WTC11 (cell line): ENCODE results near the gene KRT86. TPM values are rescaled to one million over a fixed set of nuclear protein-coding genes. Genes with fewer than 3 reads are reported as not detected.

Experiments
- ATAC-seq: fragments of 200-7000 bp; cut with Tn5 transposase; 2 replicates; pipeline ENCODE4 v1.10.0; 2021; ENCODE audit warnings: mild to moderate bottlenecking, moderate library complexity
- CTCF ChIA-PET: fragments of 300-600 bp; sonication (Branson Sonifier 250); formaldehyde crosslinking; loops from one replicate; lab custom pipeline; 2021; ENCODE audit warnings: antibody characterized with exemption; lab: Charles Lee
- POLR2A ChIA-PET: fragments of 350-600 bp; sonication (Branson Sonifier 250); formaldehyde crosslinking; loops from one replicate; lab custom pipeline; 2021; ENCODE audit warnings: antibody characterized with exemption; lab: Charles Lee
- DNase-seq: peaks from one replicate; pipeline ENCODE4 v3.0.0; 2021; ENCODE audit warnings: low spot score
- H3K27ac Mint-ChIP-seq: 2 replicates; pipeline ENCODE4 v1.8.0; 2021; ENCODE audit warnings: mixed read lengths
- H3K27me3 Mint-ChIP-seq: 2 replicates; pipeline ENCODE4 v1.8.0; 2021; ENCODE audit warnings: low read depth, mild to moderate bottlenecking, moderate library complexity, mixed read lengths
- H3K36me3 Mint-ChIP-seq: 2 replicates; pipeline ENCODE4 v1.8.0; 2021; ENCODE audit warnings: mixed read lengths
- H3K4me1 Mint-ChIP-seq: 2 replicates; pipeline ENCODE4 v1.8.0; 2022; ENCODE audit warnings: mixed read lengths
- H3K4me3 Mint-ChIP-seq: 2 replicates; pipeline ENCODE4 v1.8.0; 2021; ENCODE audit warnings: mild to moderate bottlenecking, moderate library complexity, mixed read lengths
- H3K9me3 Mint-ChIP-seq: 2 replicates; pipeline ENCODE4 v1.8.0; 2021; ENCODE audit warnings: mixed read lengths
- CREM ChIP-seq: sonication (generic); formaldehyde crosslinking; IDR thresholded peaks from 2 replicates; pipeline ENCODE4 v1.8.1; 2022; ENCODE audit warnings: mild to moderate bottlenecking, missing genetic modification reagents, moderate library complexity
- ELF4 ChIP-seq: sonication (generic); formaldehyde crosslinking; IDR thresholded peaks from 2 replicates; pipeline ENCODE4 v1.8.1; 2022; ENCODE audit warnings: low read depth, mild to moderate bottlenecking, moderate library complexity, missing genetic modification reagents
- GABPB1 ChIP-seq: sonication (generic); formaldehyde crosslinking; IDR thresholded peaks from 2 replicates; pipeline ENCODE4 v1.8.1; 2023; ENCODE audit warnings: mild to moderate bottlenecking, missing genetic modification reagents
- GRHL2 ChIP-seq: fragments of 250-450 bp; sonication (Bioruptor Pico); IDR thresholded peaks from 2 replicates; pipeline ENCODE4 v1.8.0; 2022; ENCODE audit warnings: mild to moderate bottlenecking, moderate library complexity; ENCODE audit not compliant: insufficient replicate concordance, severe bottlenecking
- MYBL2 ChIP-seq: sonication (generic); formaldehyde crosslinking; IDR thresholded peaks from 2 replicates; pipeline ENCODE4 v1.8.1; 2023; ENCODE audit warnings: mild to moderate bottlenecking, moderate library complexity, missing genetic modification reagents
- NFYB ChIP-seq: sonication (generic); formaldehyde crosslinking; conservative IDR thresholded peaks from 2 replicates; pipeline ENCODE4 v1.8.0; 2022; ENCODE audit warnings: low read depth, missing genetic modification reagents
- NR1H2 ChIP-seq: sonication (generic); formaldehyde crosslinking; IDR thresholded peaks from 2 replicates; pipeline ENCODE4 v1.9.0; 2021; ENCODE audit warnings: mild to moderate bottlenecking, moderate library complexity, missing genetic modification reagents
- NR3C1 ChIP-seq: sonication (generic); formaldehyde crosslinking; conservative IDR thresholded peaks from 2 replicates; pipeline ENCODE4 v1.8.1; 2023; ENCODE audit warnings: low read depth, mild to moderate bottlenecking, missing genetic modification reagents
- SMAD4 ChIP-seq: sonication (generic); formaldehyde crosslinking; IDR thresholded peaks from 2 replicates; pipeline ENCODE4 v1.8.0; 2022; ENCODE audit warnings: mild to moderate bottlenecking, missing genetic modification reagents
- TP53 ChIP-seq: sonication (generic); formaldehyde crosslinking; IDR thresholded peaks from 2 replicates; pipeline ENCODE4 v1.8.1; 2023; ENCODE audit warnings: mild to moderate bottlenecking, missing genetic modification reagents
- total RNA-seq: library from RNA; stranded (reverse); gene quantifications from 3 replicates; pipeline ENCODE4 v1.2.3, GENCODE V29; 2021
- TF ChIP-seq, protein P1 (sequence below): sonication (generic); formaldehyde crosslinking; IDR thresholded peaks from 2 replicates; pipeline ENCODE4 v1.8.0; 2023; ENCODE audit warnings: missing genetic modification reagents
- TF ChIP-seq, protein P2 (sequence below): sonication (generic); formaldehyde crosslinking; IDR thresholded peaks from 2 replicates; pipeline ENCODE4 v1.8.1; 2023; ENCODE audit warnings: mild to moderate bottlenecking, missing genetic modification reagents, borderline replicate concordance
- TF ChIP-seq, protein P3 (sequence below): sonication (generic); formaldehyde crosslinking; IDR thresholded peaks from 2 replicates; pipeline ENCODE4 v1.8.0; 2022; ENCODE audit warnings: missing genetic modification reagents
- TF ChIP-seq, protein P4 (sequence below): sonication (generic); formaldehyde crosslinking; IDR thresholded peaks from 2 replicates; pipeline ENCODE4 v1.8.0; 2023; ENCODE audit warnings: mild to moderate bottlenecking, missing genetic modification reagents
- TF ChIP-seq, protein P5 (sequence below): fragments of 250-450 bp; sonication (Bioruptor Pico); IDR thresholded peaks from 2 replicates; pipeline ENCODE4 v2.1.2; 2022; ENCODE audit warnings: mild to moderate bottlenecking, moderate library complexity
- TF ChIP-seq, protein P6 (sequence below): sonication (generic); formaldehyde crosslinking; IDR thresholded peaks from 2 replicates; pipeline ENCODE4 v1.8.1; 2023; ENCODE audit warnings: mild to moderate bottlenecking, missing genetic modification reagents

The KRT86 gene
- total RNA-seq, 1 experiment from 2014 or later: 0.11 TPM

DNA sequence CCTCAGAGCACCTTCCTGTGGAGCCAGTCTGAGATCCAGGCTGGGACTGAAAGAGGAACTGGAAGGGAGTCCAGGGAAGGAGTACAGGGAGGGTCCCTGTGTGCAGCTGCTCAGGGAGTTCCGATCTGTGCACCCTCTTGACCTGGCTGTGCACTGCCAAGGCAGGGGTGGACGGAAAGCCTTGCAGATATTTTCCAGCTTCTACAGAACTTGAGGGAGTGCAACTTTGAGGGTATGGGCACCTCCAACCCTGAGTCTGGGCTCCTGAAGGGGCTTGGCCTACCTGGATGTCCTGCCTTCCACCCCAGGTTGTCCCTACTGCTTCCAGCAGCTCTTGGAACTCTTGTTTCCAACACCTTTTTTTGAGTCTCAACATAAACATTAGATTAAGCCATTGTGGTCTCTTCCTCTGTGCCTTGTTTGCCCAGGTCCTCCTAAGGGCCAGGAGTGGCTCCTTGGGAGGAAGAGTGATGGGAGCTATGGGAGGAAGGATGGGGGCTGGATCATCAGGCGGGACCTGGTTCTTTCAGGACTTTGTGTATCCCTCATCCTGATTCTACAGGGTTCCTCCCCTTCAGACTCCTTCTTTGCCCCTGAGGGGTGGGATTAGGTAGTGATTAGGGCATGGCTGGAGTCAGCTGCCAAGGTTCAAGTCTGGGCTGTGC is 37.9 kb upstream of the KRT86 start:
- no peak for DNase-seq
- TF ChIP-seq GABPB1 (CRISPR knock-in tag) (no peak), SMAD4 (no peak), NFYB (CRISPR knock-in tag) (no peak), ELF4 (CRISPR knock-in tag) (no peak)
- TF ChIP-seq, protein P1, sequence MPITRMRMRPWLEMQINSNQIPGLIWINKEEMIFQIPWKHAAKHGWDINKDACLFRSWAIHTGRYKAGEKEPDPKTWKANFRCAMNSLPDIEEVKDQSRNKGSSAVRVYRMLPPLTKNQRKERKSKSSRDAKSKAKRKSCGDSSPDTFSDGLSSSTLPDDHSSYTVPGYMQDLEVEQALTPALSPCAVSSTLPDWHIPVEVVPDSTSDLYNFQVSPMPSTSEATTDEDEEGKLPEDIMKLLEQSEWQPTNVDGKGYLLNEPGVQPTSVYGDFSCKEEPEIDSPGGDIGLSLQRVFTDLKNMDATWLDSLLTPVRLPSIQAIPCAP (CRISPR knock-in tag): no peak
- TF ChIP-seq, protein P2, sequence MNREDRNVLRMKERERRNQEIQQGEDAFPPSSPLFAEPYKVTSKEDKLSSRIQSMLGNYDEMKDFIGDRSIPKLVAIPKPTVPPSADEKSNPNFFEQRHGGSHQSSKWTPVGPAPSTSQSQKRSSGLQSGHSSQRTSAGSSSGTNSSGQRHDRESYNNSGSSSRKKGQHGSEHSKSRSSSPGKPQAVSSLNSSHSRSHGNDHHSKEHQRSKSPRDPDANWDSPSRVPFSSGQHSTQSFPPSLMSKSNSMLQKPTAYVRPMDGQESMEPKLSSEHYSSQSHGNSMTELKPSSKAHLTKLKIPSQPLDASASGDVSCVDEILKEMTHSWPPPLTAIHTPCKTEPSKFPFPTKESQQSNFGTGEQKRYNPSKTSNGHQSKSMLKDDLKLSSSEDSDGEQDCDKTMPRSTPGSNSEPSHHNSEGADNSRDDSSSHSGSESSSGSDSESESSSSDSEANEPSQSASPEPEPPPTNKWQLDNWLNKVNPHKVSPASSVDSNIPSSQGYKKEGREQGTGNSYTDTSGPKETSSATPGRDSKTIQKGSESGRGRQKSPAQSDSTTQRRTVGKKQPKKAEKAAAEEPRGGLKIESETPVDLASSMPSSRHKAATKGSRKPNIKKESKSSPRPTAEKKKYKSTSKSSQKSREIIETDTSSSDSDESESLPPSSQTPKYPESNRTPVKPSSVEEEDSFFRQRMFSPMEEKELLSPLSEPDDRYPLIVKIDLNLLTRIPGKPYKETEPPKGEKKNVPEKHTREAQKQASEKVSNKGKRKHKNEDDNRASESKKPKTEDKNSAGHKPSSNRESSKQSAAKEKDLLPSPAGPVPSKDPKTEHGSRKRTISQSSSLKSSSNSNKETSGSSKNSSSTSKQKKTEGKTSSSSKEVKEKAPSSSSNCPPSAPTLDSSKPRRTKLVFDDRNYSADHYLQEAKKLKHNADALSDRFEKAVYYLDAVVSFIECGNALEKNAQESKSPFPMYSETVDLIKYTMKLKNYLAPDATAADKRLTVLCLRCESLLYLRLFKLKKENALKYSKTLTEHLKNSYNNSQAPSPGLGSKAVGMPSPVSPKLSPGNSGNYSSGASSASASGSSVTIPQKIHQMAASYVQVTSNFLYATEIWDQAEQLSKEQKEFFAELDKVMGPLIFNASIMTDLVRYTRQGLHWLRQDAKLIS: no peak
- TF ChIP-seq, protein P3, sequence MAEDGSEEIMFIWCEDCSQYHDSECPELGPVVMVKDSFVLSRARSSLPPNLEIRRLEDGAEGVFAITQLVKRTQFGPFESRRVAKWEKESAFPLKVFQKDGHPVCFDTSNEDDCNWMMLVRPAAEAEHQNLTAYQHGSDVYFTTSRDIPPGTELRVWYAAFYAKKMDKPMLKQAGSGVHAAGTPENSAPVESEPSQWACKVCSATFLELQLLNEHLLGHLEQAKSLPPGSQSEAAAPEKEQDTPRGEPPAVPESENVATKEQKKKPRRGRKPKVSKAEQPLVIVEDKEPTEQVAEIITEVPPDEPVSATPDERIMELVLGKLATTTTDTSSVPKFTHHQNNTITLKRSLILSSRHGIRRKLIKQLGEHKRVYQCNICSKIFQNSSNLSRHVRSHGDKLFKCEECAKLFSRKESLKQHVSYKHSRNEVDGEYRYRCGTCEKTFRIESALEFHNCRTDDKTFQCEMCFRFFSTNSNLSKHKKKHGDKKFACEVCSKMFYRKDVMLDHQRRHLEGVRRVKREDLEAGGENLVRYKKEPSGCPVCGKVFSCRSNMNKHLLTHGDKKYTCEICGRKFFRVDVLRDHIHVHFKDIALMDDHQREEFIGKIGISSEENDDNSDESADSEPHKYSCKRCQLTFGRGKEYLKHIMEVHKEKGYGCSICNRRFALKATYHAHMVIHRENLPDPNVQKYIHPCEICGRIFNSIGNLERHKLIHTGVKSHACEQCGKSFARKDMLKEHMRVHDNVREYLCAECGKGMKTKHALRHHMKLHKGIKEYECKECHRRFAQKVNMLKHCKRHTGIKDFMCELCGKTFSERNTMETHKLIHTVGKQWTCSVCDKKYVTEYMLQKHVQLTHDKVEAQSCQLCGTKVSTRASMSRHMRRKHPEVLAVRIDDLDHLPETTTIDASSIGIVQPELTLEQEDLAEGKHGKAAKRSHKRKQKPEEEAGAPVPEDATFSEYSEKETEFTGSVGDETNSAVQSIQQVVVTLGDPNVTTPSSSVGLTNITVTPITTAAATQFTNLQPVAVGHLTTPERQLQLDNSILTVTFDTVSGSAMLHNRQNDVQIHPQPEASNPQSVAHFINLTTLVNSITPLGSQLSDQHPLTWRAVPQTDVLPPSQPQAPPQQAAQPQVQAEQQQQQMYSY (CRISPR knock-in tag): no peak
- Mint-ChIP-seq H3K27me3 (peaks cover 39% of the 10 kb centered on the region), H3K9me3 (no peaks in the 10 kb centered on the region), H3K4me1 (peaks cover 55% of the 10 kb centered on the region), H3K36me3 (no peaks in the 10 kb centered on the region), H3K4me3 (no peak overlapping the region), H3K27ac (no peak overlapping the region)
- ChIA-PET CTCF (interaction anchor here (0.7 to 6.3 kb wide), 8 partner anchors 11 to 91 kb away, joined by 3 to 48 read pairs (median 4); no protein-coding TSS in a partner anchor), POLR2A (interaction anchor here (0.6 kb wide), 1 partner anchor 71 kb away, joined by 3 read pairs; no protein-coding TSS in a partner anchor)
- no peak for ATAC-seq

DNA sequence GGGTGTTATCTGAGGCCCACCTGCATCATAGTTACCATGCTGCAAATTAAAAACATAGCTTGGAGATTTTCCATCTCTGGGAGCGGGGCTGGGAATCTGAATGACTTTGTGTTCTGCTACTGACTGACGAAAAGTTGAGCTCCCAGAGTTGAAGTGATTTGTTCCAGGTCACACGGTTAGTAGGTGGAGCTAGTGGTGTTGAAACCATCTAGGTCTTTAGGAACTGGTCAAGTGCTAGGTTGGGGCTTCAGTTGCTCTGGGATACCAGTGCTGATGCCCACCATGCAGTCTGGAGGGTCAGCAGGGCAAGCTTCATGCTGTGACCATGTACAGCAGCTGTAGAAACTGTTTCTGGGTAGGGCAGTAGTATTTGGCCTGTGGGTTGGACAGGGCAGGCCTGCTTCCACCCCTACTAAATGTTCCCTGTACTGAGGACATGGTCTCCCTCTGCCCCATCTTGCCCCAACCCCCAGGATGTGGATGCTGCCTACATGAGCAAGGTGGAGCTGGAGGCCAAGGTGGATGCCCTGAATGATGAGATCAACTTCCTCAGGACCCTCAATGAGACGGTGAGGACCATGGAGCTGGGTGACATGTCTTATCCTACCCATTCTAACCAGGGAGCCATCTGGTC is 36.1 kb upstream of the KRT86 start:
- DNase-seq (no peak), ATAC-seq (no peak)
- POLR2A ChIA-PET: interaction anchor here (0.7 to 0.9 kb wide), 2 partner anchors 31 to 103 kb away, joined by 3 to 6 read pairs; no protein-coding TSS in a partner anchor
- no peak overlapping the region for H3K27ac Mint-ChIP-seq
- peaks cover 22% of the 10 kb centered on the region for H3K27me3 Mint-ChIP-seq
- CTCF ChIA-PET: interaction anchor here (0.6 to 6.3 kb wide), 21 partner anchors 9 to 641 kb away, joined by 3 to 48 read pairs (median 5); no protein-coding TSS in a partner anchor
- H3K36me3 Mint-ChIP-seq: no peaks in the 10 kb centered on the region
- peaks cover 41% of the 10 kb centered on the region for H3K4me1 Mint-ChIP-seq
- H3K4me3 Mint-ChIP-seq: no peak overlapping the region
- no peaks in the 10 kb centered on the region for H3K9me3 Mint-ChIP-seq
- TF ChIP-seq MYBL2 (CRISPR knock-in tag) (no peak), GRHL2 (no peak), NR1H2 (CRISPR knock-in tag) (no peak), CREM (CRISPR knock-in tag) (no peak), NR3C1 (CRISPR knock-in tag) (no peak), TP53 (CRISPR knock-in tag) (no peak)
- TF ChIP-seq, protein P4, sequence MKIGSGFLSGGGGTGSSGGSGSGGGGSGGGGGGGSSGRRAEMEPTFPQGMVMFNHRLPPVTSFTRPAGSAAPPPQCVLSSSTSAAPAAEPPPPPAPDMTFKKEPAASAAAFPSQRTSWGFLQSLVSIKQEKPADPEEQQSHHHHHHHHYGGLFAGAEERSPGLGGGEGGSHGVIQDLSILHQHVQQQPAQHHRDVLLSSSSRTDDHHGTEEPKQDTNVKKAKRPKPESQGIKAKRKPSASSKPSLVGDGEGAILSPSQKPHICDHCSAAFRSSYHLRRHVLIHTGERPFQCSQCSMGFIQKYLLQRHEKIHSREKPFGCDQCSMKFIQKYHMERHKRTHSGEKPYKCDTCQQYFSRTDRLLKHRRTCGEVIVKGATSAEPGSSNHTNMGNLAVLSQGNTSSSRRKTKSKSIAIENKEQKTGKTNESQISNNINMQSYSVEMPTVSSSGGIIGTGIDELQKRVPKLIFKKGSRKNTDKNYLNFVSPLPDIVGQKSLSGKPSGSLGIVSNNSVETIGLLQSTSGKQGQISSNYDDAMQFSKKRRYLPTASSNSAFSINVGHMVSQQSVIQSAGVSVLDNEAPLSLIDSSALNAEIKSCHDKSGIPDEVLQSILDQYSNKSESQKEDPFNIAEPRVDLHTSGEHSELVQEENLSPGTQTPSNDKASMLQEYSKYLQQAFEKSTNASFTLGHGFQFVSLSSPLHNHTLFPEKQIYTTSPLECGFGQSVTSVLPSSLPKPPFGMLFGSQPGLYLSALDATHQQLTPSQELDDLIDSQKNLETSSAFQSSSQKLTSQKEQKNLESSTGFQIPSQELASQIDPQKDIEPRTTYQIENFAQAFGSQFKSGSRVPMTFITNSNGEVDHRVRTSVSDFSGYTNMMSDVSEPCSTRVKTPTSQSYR: no peak
- TF ChIP-seq, protein P5, sequence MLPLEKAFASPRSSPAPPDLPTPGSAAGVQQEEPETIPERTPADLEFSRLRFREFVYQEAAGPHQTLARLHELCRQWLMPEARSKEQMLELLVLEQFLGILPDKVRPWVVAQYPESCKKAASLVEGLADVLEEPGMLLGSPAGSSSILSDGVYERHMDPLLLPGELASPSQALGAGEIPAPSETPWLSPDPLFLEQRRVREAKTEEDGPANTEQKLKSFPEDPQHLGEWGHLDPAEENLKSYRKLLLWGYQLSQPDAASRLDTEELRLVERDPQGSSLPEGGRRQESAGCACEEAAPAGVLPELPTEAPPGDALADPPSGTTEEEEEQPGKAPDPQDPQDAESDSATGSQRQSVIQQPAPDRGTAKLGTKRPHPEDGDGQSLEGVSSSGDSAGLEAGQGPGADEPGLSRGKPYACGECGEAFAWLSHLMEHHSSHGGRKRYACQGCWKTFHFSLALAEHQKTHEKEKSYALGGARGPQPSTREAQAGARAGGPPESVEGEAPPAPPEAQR (CRISPR knock-in tag): no peak
- TF ChIP-seq, protein P6, sequence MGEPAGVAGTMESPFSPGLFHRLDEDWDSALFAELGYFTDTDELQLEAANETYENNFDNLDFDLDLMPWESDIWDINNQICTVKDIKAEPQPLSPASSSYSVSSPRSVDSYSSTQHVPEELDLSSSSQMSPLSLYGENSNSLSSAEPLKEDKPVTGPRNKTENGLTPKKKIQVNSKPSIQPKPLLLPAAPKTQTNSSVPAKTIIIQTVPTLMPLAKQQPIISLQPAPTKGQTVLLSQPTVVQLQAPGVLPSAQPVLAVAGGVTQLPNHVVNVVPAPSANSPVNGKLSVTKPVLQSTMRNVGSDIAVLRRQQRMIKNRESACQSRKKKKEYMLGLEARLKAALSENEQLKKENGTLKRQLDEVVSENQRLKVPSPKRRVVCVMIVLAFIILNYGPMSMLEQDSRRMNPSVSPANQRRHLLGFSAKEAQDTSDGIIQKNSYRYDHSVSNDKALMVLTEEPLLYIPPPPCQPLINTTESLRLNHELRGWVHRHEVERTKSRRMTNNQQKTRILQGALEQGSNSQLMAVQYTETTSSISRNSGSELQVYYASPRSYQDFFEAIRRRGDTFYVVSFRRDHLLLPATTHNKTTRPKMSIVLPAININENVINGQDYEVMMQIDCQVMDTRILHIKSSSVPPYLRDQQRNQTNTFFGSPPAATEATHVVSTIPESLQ (CRISPR knock-in tag): no peak
